ENCODE results near the gene TNNI3K. TPM values are rescaled to one million over a fixed set of nuclear protein-coding genes. Genes with fewer than 3 reads are reported as not detected.

The TNNI3K gene
- total RNA-seq, 1 donor from 2014 or later, result not detected

- DNase-seq (ENCODE audit: low spot score), result no peak
- Mint-ChIP-seq H3K27me3 (ENCODE audit: low read depth) (no peaks in the 10 kb centered on the region), H3K9me3 (no peaks in the 10 kb centered on the region), H3K36me3 (ENCODE audit: low read depth) (no peaks in the 10 kb centered on the region), H3K27ac (no peak overlapping the region), H3K4me3 (ENCODE audit: low read depth) (no peak overlapping the region), H3K4me1 (ENCODE audit: low read depth) (peaks cover 2% of the 10 kb centered on the region)
- intact Hi-C loops (cut with micrococcal nuclease), result no loop called here
Measured at GRCh38 chr1:74590288-74590687, 355.1 kb downstream of the TNNI3K start.

- intact Hi-C loops (cut with micrococcal nuclease), result no loop called here
- no peak overlapping the region for H3K4me3 Mint-ChIP-seq (ENCODE audit: low read depth)
- no peaks in the 10 kb centered on the region for H3K9me3 Mint-ChIP-seq
- H3K4me1 Mint-ChIP-seq (ENCODE audit: low read depth), result no peaks in the 10 kb centered on the region
- no peaks in the 10 kb centered on the region for H3K27me3 Mint-ChIP-seq (ENCODE audit: low read depth)
- H3K27ac Mint-ChIP-seq, result no peak overlapping the region
- no peaks in the 10 kb centered on the region for H3K36me3 Mint-ChIP-seq (ENCODE audit: low read depth)
- no peak for DNase-seq (ENCODE audit: low spot score)
Measured at GRCh38 chr1:74591949-74592348, 356.8 kb downstream of the TNNI3K start.

- no peak overlapping the region for H3K27ac Mint-ChIP-seq
- intact Hi-C loops (cut with micrococcal nuclease), result no loop called here
- H3K4me1 Mint-ChIP-seq (ENCODE audit: low read depth), result no peaks in the 10 kb centered on the region
- DNase-seq (ENCODE audit: low spot score), result no peak
- no peaks in the 10 kb centered on the region for H3K36me3 Mint-ChIP-seq (ENCODE audit: low read depth)
- no peaks in the 10 kb centered on the region for H3K9me3 Mint-ChIP-seq
- H3K27me3 Mint-ChIP-seq (ENCODE audit: low read depth), result no peaks in the 10 kb centered on the region
- H3K4me3 Mint-ChIP-seq (ENCODE audit: low read depth), result no peak overlapping the region
Measured at GRCh38 chr1:74592580-74593355, 357.6 kb downstream of the TNNI3K start.

Other genes with a start within 250 kb of the TNNI3K start
- gene LRRIQ3, start 37.2 kb upstream of the TNNI3K start, total RNA-seq, result 0.46 and 0.55 TPM in 2 replicates
- 9.2 and 11.6 TPM in 2 replicates for gene FPGT, start 37.1 kb upstream of the TNNI3K start, total RNA-seq

Measured in activated T-helper 2 cell treated with anti-CD3 and anti-CD28 coated beads, Interferon-gamma antibody, Interleukin-2, Interleukin-4, amounts not matched to agents 10 μg/mL and 5 μg/mL and 100 μg/mL, durations not matched to agents 14 hours and 24 hours and 36 hours (primary cell).